CD4-positive, CD25-positive, alpha-beta regulatory T cell (primary cell): ENCODE data around the gene TICAM2. TPM values are rescaled to one million over a fixed set of nuclear protein-coding genes. Genes with fewer than 3 reads are reported as not detected.

Experiments used
- ATAC-seq, 2 donors: fragments of 150-1000 bp; cut with Tn5 transposase; one replicate each; pipeline ENCODE4 v1.10.0; 2021; ENCODE audit warnings: low read depth in 2 of 2, moderate number of reproducible peaks in 2 of 2, moderate library complexity in 1 of 2
- DNase-seq, 3 donors: peaks; one replicate each; pipeline versions ENCODE4 v3.0.0 to v3.0.0-alpha.2; 2012 to 2022; ENCODE audit warnings: mixed read lengths in 1 of 3
- H3K27ac ChIP-seq: one replicate; pipeline ENCODE4 v1.7.0; 2013; ENCODE audit warnings: mild to moderate bottlenecking, low read length; ENCODE audit not compliant: insufficient read depth, poor library complexity, severe bottlenecking
- H3K27me3 ChIP-seq: one replicate; pipeline ENCODE4 v1.7.0; 2013; ENCODE audit warnings: low read length; ENCODE audit not compliant: control insufficient read depth, insufficient read depth
- H3K36me3 ChIP-seq: one replicate; pipeline ENCODE4 v1.7.0; 2013; ENCODE audit warnings: mild to moderate bottlenecking, low read length, moderate library complexity; ENCODE audit not compliant: control insufficient read depth, insufficient read depth
- H3K4me1 ChIP-seq: 2 replicates; pipeline ENCODE4 v1.7.0; 2013; ENCODE audit warnings: mild to moderate bottlenecking, low read length; ENCODE audit not compliant: insufficient read depth, control insufficient read depth, poor library complexity, severe bottlenecking
- H3K4me3 ChIP-seq: one replicate; pipeline ENCODE4 v1.7.0; 2013; ENCODE audit warnings: low read depth, mild to moderate bottlenecking, low read length, moderate library complexity
- H3K9me3 ChIP-seq, 2 experiments: 1 replicate in 1 of 2; 2 replicates in 1 of 2; pipeline ENCODE4 v1.7.0; 2013; ENCODE audit warnings: low read length in 2 of 2, mild to moderate bottlenecking in 1 of 2, moderate library complexity in 1 of 2; ENCODE audit not compliant: control insufficient read depth in 2 of 2
- H3K27ac Mint-ChIP-seq, 3 donors: one replicate each; pipeline ENCODE4 v1.8.0; 2020 to 2022; ENCODE audit warnings: mild to moderate bottlenecking in 3 of 3, mixed read lengths in 3 of 3, moderate library complexity in 2 of 3
- H3K27me3 Mint-ChIP-seq: one replicate; pipeline ENCODE4 v1.8.0; 2022; ENCODE audit warnings: mild to moderate bottlenecking, mixed read lengths
- H3K36me3 Mint-ChIP-seq: one replicate; pipeline ENCODE4 v1.8.0; 2020; ENCODE audit warnings: mixed read lengths
- H3K4me1 Mint-ChIP-seq, 4 donors: one replicate each; pipeline ENCODE4 v1.8.0; 2020 to 2022; ENCODE audit warnings: mixed read lengths in 4 of 4, mild to moderate bottlenecking in 1 of 4
- H3K4me3 Mint-ChIP-seq, 4 donors: one replicate each; pipeline ENCODE4 v1.8.0; 2020 to 2022; ENCODE audit warnings: mild to moderate bottlenecking in 4 of 4, mixed read lengths in 4 of 4, moderate library complexity in 3 of 4
- H3K9me3 Mint-ChIP-seq, 7 donors: one replicate each; pipeline ENCODE4 v1.8.0; 2020 to 2022; ENCODE audit warnings: mixed read lengths in 7 of 7, mild to moderate bottlenecking in 3 of 7, moderate library complexity in 2 of 7
- polyA plus RNA-seq, 4 donors: library from polyadenylated mRNA; unstranded; fragments of 300-500 nt; fragmentation: Illumina TruSeq; gene quantifications; one replicate each; pipeline ENCODE4 v1.2.3, GENCODE V29; 2021
- total RNA-seq: library from RNA; stranded (reverse); gene quantifications from one replicate; pipeline ENCODE4 v1.2.3, GENCODE V29; 2022

The TICAM2 gene
- total and polyA plus RNA-seq, 5 donors from 2014 or later: 0.25 to 0.67 (median 0.29) TPM; not detected in 2

- H3K9me3 Mint-ChIP-seq: peaks cover 0 to 6% (median 0%) of the 10 kb centered on the region in 7 donors
- no peaks in the 10 kb centered on the region for H3K36me3 Mint-ChIP-seq
- H3K27ac Mint-ChIP-seq: no peak overlapping the region
- ATAC-seq: no peak
- Histone ChIP-seq H3K27me3 (peaks cover 20% of the 10 kb centered on the region), H3K4me1 (no peaks in the 10 kb centered on the region), H3K27ac (no peak overlapping the region), H3K4me3 (no peak overlapping the region), H3K36me3 (no peaks in the 10 kb centered on the region), H3K9me3 (no peaks in the 10 kb centered on the region)
- no peak for DNase-seq
- H3K27me3 Mint-ChIP-seq: peaks cover 10% of the 10 kb centered on the region
- no peaks in the 10 kb centered on the region for H3K4me1 Mint-ChIP-seq
- no peak overlapping the region for H3K4me3 Mint-ChIP-seq
Observed at GRCh38 chr5:115559524-115559923, 42.8 kb downstream of the TICAM2 start.

DNA sequence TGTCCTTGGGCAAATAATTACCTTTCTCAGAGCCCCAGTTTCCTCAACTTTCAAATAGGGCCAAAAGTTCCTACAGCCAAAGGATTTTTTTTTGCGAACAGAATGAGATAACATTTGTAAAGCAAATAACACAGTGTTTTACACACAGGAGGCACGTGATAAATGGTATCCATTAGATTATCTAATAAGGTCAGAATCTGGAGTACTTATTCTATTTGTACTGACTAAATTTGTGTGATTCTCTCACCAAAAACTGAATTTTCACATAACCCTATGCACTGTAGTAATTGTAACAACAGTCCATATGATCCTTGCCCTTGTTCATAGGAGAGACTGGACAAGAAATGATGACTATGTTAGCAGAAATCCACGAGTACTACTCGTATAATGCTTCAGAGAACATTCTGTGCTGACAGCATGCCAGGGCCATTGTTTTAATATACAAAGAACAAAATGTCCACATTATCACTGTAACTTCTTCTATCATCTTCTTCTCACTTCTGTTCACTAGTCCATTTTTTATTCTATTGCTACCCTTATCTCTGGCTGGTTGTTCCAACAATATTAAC is 43.8 kb downstream of the TICAM2 start:
- Histone ChIP-seq H3K9me3 (no peaks in the 10 kb centered on the region), H3K27me3 (peaks cover 18% of the 10 kb centered on the region), H3K4me3 (no peak overlapping the region), H3K36me3 (no peaks in the 10 kb centered on the region), H3K4me1 (no peaks in the 10 kb centered on the region), H3K27ac (no peak overlapping the region)
- Mint-ChIP-seq H3K27ac (no peak overlapping the region), H3K9me3 (peaks cover 0 to 6% (median 0%) of the 10 kb centered on the region in 7 donors), H3K27me3 (peaks cover 10% of the 10 kb centered on the region), H3K36me3 (no peaks in the 10 kb centered on the region), H3K4me1 (no peaks in the 10 kb centered on the region), H3K4me3 (no peak overlapping the region)
- no peak for ATAC-seq
- no peak for DNase-seq

DNA sequence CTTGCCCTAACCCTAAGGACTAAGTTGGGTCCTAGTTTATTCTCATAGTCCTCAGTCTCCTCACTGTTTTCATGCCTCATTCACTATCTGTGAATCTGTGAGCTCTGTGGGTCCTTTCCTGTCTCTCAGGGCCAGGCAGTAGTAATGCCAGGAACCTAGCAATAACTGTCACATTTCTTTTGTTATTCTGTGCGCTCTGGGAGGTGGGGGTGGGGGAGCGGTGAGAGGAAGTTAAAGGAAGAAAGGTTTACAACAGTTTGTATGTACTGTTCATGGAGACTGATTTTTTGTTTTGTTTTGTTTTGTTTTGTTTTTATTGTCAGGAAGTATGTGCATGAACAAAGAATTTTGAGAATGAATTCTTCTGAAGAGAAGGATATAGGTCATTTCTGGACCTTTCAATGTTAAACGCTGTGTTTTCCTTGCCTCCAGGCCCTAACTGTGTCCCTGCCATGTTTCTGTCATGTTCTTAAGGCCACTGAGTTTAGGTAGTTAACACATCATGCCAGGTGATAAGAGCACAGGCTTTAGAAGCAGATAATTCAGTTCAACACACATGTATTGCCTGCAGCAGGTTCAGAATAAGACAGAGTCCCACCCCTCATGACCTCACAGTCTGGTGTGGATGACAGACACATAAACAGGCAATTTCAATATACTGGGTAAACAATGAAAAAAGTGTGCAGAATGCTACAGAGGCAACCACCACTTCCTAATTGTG is 44.5 kb downstream of the TICAM2 start:
- Mint-ChIP-seq H3K27me3 (peaks cover 10% of the 10 kb centered on the region), H3K4me1 (no peaks in the 10 kb centered on the region), H3K9me3 (peaks cover 0 to 5% (median 0%) of the 10 kb centered on the region in 7 donors), H3K36me3 (no peaks in the 10 kb centered on the region), H3K4me3 (no peak overlapping the region), H3K27ac (peak overlapping the region in 1 of 3 donors; percentile 88)
- Histone ChIP-seq H3K36me3 (no peaks in the 10 kb centered on the region), H3K9me3 (no peaks in the 10 kb centered on the region), H3K27ac (no peak overlapping the region), H3K4me1 (no peaks in the 10 kb centered on the region), H3K27me3 (peaks cover 20% of the 10 kb centered on the region), H3K4me3 (no peak overlapping the region)
- DNase-seq (peak in 1 of 3 donors; percentile 18), ATAC-seq (peak in 1 of 2 donors; percentile 81)

DNA sequence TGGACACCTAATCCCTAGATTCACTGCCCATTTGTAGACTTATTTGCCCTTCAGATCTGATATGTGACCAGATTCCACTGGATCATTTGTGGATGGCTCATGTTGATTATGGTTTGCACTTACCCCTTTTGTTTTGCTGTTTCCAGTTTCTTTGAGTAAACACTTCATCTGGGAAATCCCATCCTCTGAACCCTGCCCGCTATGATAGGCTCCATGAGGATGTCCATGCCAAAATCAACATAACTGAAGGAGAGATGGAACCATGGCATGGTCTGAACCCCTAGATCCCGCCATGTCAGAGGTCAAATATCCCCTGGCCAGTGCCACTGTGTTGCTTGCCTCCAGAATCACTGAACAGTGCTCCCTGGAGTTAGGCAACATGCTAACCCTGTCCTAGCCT is 46.0 kb downstream of the TICAM2 start:
- Mint-ChIP-seq H3K27me3 (peaks cover 13% of the 10 kb centered on the region), H3K9me3 (peaks cover 0 to 5% (median 0%) of the 10 kb centered on the region in 7 donors), H3K4me1 (no peaks in the 10 kb centered on the region), H3K36me3 (no peaks in the 10 kb centered on the region), H3K27ac (peak overlapping the region in 1 of 3 donors; percentile 90), H3K4me3 (no peak overlapping the region)
- no peak overlapping the region for H3K27ac ChIP-seq
- peaks cover 22% of the 10 kb centered on the region for H3K27me3 ChIP-seq
- H3K9me3 ChIP-seq: no peaks in the 10 kb centered on the region
- ATAC-seq: no peak
- no peaks in the 10 kb centered on the region for H3K36me3 ChIP-seq
- no peak for DNase-seq
- H3K4me1 ChIP-seq: no peaks in the 10 kb centered on the region
- H3K4me3 ChIP-seq: no peak overlapping the region

- DNase-seq: no peak
- H3K27ac Mint-ChIP-seq: no peak overlapping the region
Observed at GRCh38 chr5:115555084-115555633, 47.1 kb downstream of the TICAM2 start.

GRCh38 chr5:115553082-115553481 is 49.2 kb downstream of the TICAM2 start:
- H3K9me3 ChIP-seq: no peaks in the 10 kb centered on the region
- H3K27ac ChIP-seq: no peak overlapping the region
- peaks cover 12% of the 10 kb centered on the region for H3K27me3 ChIP-seq
- DNase-seq (no peak), ATAC-seq (no peak)
- Mint-ChIP-seq H3K9me3 (peaks cover 0 to 2% (median 0%) of the 10 kb centered on the region in 7 donors), H3K4me3 (no peak overlapping the region), H3K27ac (no peak overlapping the region), H3K27me3 (peaks cover 29% of the 10 kb centered on the region), H3K36me3 (no peaks in the 10 kb centered on the region), H3K4me1 (no peaks in the 10 kb centered on the region)
- H3K4me3 ChIP-seq: no peak overlapping the region
- no peaks in the 10 kb centered on the region for H3K36me3 ChIP-seq
- H3K4me1 ChIP-seq: no peaks in the 10 kb centered on the region

More at GRCh38 chr5:115555084-115555633, 47.1 kb downstream of the TICAM2 start:
- Histone ChIP-seq H3K4me3 (no peak overlapping the region), H3K27me3 (peaks cover 18% of the 10 kb centered on the region), H3K36me3 (no peaks in the 10 kb centered on the region), H3K4me1 (no peaks in the 10 kb centered on the region), H3K9me3 (no peaks in the 10 kb centered on the region), H3K27ac (no peak overlapping the region)
- Mint-ChIP-seq H3K36me3 (no peaks in the 10 kb centered on the region), H3K4me1 (no peaks in the 10 kb centered on the region), H3K4me3 (no peak overlapping the region), H3K9me3 (peaks cover 0 to 5% (median 0%) of the 10 kb centered on the region in 7 donors), H3K27me3 (peaks cover 23% of the 10 kb centered on the region)
- no peak for ATAC-seq

DNA sequence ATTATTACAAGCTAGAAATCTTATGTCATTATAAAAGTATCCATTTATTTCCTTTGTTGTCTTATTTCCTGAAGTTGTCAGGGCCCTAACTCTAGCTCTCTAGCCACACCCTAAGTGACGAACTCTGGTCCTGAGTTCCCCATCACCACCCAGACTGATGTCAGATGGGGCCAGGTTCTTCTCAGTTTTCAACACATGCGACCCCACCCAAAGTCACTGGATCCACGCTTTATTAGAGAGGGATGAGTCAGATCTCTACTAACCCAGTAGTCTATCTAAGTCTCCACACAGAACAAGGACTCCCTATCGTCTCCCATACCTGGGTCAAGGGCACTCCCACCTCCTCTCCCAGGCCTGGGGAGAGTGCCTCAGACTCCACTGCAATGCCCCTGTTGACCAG is 50.9 kb downstream of the TICAM2 start:
- ATAC-seq: no peak
- Mint-ChIP-seq H3K27ac (peak overlapping the region in 1 of 3 donors; percentile 23), H3K27me3 (peaks cover 25% of the 10 kb centered on the region), H3K9me3 (peaks cover 0 to 2% (median 0%) of the 10 kb centered on the region in 7 donors), H3K4me1 (no peaks in the 10 kb centered on the region), H3K4me3 (no peak overlapping the region), H3K36me3 (no peaks in the 10 kb centered on the region)
- Histone ChIP-seq H3K4me1 (no peaks in the 10 kb centered on the region), H3K27ac (no peak overlapping the region), H3K9me3 (no peaks in the 10 kb centered on the region), H3K36me3 (no peaks in the 10 kb centered on the region), H3K27me3 (peaks cover 12% of the 10 kb centered on the region), H3K4me3 (no peak overlapping the region)
- no peak for DNase-seq
